GM19238 (cell line): Measurements from ENCODE around the gene ZNF215.
"Not testable (repeated sequence)": the region's sequence is repeated elsewhere in the genome, so short reads cannot be mapped to it uniquely, and the experiment has no call there.

Experiments used
- DNase-seq: peaks from one replicate; pipeline ENCODE4 v3.0.0; 2011; ENCODE audit warnings: low spot score; ENCODE audit not compliant: insufficient read length

Gene ZNF215

DNA sequence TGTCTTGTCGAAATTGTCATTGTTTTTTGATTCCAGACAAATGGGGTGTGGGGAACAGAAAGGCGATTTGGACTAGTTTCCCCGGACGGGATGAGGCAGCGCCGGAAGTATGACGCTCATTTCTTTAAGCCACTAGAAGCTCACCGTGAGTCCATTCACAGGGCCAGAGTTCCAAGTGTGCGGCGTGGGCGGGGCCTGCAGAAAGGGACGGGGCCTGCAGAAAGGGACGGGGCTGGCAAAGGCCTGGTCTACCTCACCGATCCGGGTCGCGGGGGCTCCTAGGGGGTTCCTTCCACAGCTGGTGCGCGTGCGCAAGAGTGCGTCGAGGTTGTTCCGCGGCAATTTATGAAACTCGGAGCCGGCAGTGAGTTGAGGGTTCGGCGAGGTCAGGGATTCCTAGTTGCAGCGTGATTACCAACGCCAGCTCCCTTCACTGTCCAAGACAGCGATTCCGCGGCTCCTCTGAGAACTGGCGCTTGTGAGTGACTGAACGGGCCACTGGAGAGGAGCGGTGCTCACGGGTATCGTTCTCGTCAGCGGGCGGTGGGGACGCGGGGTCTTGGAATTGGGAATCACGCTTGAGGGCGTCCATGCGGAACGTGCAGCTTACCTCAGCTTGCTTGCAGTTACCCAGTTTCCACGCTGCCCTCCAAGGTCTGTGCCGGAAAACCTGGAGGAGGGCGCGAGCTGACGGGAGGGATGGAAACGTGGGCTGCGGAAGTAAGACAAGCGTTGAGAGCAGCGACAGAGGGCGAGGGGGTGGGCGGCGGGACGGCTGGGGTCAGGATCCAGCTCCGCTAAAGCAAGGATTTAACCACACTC is at the start of gene ZNF215:
Gene ZNF215, plus strand, starts transcription at position 219 of the 822 bp plus-strand sequence. CDS start 5,847 bp downstream, outside the sequence.
- DNase-seq: peak; percentile 46

- DNase-seq: no peak
Measured at GRCh38 chr11:6876914-6877313, 49.3 kb upstream of the ZNF215 start.

DNA sequence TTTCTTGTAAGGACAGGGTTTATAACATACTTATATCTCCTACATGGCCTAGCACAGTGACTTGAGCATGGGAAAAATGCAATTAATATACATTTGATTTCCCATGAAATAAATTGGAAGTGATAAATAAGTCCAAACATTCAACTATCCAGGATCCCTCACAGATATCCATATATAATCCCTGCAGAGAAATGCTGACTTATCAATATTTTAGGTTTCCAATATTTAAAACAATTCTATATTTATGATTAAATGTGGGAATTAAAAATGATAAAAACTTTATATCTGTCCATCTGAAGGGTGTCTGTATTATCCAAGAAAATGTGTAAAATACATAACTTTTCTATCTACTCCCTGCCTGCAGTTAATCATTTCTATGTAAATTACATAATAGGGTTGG is 43.5 kb upstream of the ZNF215 start:
- no peak for DNase-seq

DNA sequence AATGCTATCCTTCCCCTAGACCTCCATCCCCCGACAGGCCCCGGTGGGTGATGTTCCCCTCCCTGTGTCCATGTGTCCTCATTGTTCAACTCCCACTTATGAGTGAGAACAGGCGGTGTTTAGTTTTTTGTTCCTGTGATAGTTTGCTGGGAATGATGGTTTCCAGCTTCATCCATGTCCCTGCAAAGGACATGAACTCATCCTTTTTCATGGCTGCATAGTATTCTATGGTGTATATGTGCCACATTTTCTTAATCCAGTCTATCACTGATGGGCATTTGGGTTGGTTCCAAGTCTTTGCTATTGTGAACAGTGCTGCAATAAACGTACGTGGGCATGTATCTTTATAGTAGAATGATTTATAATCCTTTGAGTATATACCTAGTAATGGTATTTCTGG is 38.5 kb upstream of the ZNF215 start:
- DNase-seq: not testable (repeated sequence)

DNA sequence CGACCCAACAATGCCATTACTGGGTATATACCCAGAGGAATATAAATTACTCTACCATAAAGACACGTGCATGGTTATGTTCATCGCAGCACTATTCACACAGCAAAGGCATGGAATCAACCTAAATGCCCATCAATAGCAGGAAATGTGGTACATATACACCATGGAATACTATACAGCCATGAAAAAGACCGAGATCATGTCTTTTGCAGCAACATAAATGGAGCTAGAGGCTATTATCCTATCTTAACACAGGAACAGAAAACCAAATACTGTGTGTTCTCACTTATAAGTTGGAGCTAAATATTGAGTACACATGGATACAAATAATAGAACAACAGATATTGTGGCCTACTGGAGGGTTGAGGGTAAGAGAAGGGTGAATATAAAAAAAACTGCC is 37.4 kb upstream of the ZNF215 start:
- DNase-seq: no peak

DNA sequence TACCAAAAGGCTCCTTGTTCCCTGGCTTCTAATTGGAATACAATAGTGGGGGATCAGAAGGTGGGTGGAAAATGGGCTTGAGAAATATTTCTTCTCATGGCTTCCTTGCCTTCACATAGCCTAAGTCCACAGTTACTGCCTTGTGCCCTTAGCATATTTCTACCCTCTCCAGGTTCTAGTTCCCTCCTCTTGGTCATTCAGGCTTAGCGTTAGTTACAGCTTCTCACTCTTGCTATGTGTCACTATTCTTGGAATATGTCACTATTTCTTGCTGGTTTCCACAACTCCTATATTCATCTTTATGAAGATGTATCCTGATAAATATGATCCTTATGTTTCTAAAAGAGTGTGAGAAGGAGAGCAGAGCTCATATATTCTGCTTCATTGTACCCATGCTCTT is 36.4 kb upstream of the ZNF215 start:
- no peak for DNase-seq

GRCh38 chr11:6892400-6892799 is 33.8 kb upstream of the ZNF215 start, which contains the start of gene OR2D2:
OR2D2 (minus strand) TSS chr11:6892500; CDS start chr11:6892500, 0 bp downstream.
- no peak for DNase-seq

DNA sequence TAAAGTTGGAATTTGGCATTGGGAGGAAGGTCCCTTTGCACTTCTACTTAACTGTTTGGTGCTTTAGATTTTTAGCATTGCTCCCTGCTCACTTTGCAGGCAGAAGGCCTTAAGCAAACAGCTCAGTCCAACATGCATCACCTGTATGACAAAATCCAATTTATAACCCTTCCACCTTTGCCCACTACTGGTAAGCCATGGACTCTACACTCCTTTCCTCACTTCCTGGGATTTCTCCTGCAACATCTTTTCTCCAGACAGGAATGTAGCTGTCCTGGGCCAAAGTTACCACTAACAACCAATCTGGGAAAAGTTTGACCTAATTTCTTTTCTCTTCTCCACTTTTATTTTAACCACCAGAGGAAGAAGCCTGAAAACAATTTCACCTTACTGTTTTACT is 32.1 kb upstream of the ZNF215 start:
- no peak for DNase-seq

GRCh38 chr11:6895010-6895409 is 31.2 kb upstream of the ZNF215 start:
- no peak for DNase-seq

GRCh38 chr11:6898911-6899310 is 27.3 kb upstream of the ZNF215 start:
- DNase-seq: no peak

DNA sequence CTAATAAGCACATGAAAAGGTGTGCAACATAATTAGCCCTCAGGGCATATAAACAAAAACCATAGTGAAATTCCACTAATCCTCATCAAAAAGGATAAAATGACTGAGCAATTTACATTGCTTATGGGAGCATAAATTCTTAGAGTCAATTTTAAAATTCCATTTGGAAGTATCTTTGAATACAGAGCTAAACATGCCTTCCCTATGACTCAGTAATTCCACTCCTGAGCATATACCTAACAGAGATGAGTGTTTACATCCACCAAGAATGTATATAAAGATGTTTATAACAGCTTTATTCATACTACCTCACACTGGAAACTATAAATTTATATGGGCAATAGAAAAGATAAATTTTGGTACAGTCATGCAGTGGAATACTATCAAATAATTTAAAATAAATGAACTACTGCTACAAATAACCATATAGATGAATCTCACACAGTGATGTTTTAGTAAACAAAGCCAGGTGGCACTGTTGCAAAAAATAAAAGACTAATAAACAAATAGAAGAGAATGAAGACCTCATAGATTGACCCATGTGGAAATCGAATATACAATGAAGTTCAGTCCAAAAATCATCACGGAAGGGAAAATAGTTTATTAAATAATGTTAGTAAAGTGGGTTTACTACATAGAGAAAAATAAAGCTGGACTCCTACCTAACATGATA is 25.8 kb upstream of the ZNF215 start:
- DNase-seq: no peak

- DNase-seq: not testable (repeated sequence)
Measured at GRCh38 chr11:6904804-6905203, 21.4 kb upstream of the ZNF215 start.

- DNase-seq: no peak
Measured at GRCh38 chr11:6911378-6911777, 14.8 kb upstream of the ZNF215 start.

- DNase-seq: no peak
Measured at GRCh38 chr11:6911948-6912347, 14.3 kb upstream of the ZNF215 start.

DNA sequence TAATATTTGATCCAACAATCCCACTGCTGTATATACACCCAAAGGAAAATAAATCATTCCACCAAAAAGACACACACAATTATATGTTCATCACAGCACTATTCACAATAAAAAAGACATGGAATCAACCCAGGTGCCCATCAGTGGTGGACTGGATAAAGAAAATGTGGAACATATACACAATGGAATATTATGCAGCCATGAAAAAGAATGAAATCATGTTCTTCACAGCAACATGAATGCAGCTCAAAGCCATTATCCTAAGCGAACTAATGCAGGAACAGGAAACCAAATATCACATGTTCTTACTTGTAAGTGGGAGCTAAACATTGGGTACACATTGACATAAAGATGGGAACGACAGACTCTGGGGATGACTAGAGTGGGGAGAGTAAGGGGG is 6.5 kb upstream of the ZNF215 start:
- DNase-seq: no peak

DNA sequence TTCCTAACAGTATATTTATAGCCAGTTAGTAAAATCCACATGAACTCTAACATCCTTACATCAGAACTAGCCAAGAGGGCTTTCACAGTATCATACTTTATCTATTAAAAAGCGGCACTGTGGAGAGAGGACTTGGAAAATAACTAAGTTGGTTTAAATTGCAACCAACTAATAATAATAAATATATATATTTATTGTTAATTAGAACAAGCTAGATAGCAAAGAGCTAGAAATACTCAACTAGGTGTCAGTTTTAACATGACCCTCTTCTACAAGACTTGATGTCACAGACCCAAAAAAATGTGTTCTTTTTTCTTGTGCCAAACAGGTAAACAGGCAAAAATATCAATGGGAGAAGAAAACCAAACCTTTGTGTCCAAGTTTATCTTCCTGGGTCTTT is 5.5 kb upstream of the ZNF215 start, which contains the start of gene OR2D3:
Gene OR2D3, plus strand, starts transcription at position 301 of the 400 bp plus-strand sequence. Its CDS starts 0 bp downstream, at position 301.
- DNase-seq: no peak

DNA sequence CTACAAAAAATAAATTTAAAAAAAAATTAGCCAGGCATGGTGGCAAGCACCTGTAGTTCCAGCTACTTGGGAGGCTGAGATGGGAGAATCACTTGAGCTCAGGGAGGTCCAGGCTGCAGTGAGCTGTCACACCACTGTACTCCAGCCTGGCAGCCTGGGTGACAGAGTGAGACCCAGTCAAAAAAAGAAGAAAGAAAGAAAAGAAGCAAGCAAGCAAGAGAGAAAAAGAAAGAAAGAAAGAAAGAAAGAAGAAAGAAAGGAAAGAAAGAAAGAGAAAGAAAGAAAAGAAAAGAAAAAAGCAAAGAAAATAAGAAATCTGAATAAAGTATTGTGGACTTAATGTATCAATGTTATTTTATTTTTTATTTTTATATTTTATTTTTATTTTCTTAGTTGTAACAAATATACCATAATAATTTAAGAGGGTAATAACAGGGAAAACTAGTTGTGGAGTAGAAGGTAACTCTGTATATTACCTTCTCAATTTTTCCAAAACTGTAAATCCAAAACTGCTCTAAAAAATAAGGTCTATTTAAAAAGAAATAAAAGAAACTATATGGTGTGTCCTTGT is 1.1 kb upstream of the ZNF215 start:
- no peak for DNase-seq

GRCh38 chr11:6925636-6926207 is 504 bp upstream of the ZNF215 start:
- DNase-seq: no peak

GRCh38 chr11:6927030-6927617 is 898 bp downstream of the ZNF215 start:
- DNase-seq: peak; percentile 13

DNA sequence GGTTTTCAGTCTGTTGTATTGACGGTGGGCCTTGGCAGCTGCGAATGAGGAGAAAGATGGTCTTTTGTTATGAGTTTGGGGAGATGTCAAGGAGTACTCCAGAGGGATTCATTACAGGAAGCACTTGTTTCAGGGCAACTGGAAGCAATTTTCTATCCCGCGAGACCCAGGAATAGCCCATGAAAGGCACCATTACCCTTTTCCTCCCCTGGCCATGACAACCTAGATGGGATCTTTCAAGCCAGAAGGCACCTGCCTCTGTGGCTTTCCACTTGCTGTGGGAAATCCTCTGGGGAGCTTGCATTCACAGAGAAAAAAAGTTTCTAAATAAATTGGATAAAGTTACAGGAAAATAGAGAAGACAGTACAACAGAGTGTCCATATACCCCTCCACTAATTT is 2.7 kb downstream of the ZNF215 start:
- DNase-seq: no peak

DNA sequence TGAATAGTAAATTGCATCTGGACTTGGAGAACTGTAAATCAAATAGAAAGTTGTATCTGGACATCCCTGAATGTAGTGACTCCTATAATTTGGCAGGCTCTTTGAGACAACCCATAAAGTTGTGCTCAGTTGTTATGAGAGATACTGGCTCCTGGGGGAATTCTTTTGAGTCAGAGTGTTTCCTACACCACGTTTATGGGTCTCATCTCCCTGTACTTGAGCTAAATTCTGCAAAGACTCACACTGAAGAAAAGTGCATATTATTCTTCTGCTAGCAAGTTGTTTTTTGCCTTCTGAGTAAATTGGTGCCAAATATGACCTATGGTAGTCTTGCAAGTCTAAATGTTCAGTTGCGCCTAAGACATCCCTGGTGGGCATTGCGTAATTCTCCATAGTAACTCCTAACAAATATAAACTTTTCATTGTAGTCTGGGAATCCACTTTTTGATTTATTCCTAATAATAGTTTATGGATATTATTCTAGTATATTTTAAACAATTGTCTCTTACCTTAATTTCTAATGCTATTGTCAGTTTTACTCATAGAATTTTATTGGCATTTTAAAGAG is 5.0 kb downstream of the ZNF215 start:
- DNase-seq: no peak
